ENCODE data around the gene ESR2.

The ESR2 gene

DNA sequence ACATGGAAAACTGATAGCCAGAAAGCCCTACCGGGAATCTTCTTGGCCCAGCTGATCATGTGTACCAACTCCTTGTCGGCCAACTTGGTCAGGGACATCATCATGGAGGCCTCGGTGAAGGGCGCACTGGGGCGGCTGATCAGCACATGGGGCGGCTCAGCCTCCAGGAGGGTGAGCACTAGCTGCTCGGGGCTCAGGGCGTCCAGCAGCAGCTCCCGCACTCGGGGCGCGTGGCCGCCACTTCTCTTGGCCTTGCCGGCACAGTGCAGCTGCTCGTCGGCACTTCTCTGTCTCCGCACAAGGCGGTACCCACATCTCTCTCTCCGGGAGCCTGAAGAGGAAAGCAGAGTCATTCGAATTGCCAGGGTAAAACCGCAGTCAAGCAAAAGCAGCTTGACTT lies 33.8 kb downstream of the ESR2 start:
- DNase-seq: no peak

- DNase-seq: no peak
Observed at GRCh38 chr14:64255756-64256155, 38.4 kb downstream of the ESR2 start.

DNA sequence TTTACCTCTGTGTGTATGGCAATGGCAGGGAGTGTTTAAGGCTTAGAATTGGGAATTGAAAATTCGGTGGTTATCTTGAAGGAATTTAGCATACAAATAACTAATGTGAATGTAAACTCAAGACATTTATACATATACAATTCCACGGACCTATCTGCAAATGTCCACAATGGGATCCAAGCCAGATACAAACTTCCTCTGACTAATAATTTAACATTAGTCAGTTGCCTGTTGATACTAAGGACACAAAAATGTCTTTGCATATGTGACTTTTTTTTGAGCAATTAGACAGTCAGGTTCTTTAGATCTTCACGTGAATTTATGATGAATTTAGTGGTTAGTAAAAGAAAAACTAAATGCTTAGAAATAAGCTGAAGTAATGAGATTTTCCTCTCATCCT lies 40.5 kb downstream of the ESR2 start:
- DNase-seq: peak; percentile 60

GRCh38 chr14:64249363-64249762 lies 44.8 kb downstream of the ESR2 start:
- DNase-seq: no peak

DNA sequence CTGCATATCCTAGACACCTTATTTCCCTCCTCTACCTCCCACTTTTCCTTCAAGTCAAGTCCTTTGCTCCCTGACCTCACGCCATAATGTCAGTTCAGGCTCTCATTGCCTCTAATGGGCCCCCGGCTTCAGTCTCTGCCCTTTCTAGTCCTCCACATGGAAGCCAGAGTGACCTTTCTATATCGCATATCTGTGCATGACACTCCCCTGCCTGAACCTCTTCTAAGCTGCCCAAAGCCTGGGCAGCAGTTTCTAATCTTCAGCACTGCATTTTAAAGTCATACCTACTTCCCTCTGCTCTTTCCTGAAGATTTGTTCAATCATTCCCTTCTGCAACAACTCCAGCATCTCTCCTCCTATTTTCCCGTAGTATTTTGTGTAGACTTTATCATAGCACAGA lies 45.5 kb downstream of the ESR2 start:
- no peak for DNase-seq

DNA sequence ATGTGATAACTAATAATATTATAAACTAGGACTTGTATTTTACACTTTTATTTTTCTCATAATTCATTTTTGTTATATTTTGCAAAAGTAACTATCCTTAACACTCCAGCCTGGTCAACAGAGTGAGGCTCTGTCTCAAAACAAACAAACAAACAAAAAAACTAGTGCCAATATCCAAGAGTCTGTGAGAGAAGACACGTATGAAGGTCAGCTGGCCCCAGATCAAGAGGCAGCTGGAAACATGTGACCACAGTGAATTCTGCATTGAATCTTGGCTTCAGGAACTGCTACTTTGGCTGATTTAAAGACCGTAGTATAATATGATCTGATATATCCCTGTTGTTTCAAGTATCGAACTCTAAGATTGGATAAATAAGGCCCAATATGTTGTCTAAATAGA lies 47.0 kb downstream of the ESR2 start:
- no peak for DNase-seq

DNA sequence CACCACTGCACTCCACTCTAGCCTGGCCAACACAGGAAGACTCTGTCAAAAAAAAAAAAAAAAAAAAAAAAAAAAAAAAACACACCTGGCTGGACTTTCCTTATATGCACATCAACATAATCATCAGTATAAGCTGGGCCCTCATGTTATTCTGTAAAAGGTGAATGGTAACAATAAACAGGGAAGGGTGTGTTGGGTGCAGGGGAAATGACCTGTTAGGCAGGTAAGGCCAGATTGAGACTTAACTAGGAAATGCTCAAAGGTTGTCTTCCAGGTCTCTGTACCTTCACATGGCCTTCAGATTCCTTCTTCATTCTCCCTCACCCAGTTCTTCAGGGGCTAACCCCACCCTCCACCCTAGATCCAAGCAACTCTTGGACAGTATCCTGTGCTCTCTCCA lies 47.5 kb downstream of the ESR2 start:
- no peak for DNase-seq

DNA sequence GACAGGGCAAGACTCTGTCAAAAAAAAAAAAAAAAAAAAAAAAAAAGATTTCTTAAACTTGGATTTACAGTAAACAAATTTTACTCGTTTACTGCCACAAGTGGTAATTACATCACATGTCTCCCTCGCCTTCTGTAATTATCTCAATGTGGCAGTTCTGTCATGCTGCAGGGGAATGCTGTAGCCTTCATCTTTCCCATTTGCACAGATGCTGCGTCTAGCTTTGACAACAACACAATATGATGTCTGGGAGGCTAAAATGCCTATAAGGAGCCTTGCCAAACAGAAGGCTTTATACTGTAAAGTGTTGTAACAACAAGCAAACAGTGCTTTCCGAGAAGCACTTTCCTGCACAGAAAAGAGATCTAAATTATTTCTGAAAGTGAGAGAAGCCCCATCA lies 48.7 kb downstream of the ESR2 start:
- no peak for DNase-seq

DNA sequence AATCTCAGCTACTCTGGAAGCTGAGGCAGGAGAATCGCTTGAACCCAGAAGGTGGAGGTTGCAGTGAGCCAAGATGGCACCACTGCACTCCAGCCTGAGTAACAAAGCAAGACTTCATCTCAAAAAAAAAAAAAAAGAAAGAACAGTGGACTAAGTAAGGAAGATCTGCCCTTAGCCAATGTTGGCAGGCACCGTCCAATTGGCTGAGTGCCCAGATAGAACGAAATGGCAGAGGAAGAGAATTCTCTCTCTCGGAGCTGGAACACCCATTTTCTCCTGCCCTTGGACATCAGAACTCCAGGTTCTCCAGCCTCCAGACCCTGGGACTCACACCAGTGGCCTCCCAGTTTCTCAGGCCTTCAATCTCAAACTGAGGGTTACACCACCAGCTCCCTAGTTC lies 49.9 kb downstream of the ESR2 start:
- DNase-seq: no peak

GRCh38 chr14:64238631-64239030 lies 55.5 kb downstream of the ESR2 start:
- no peak for DNase-seq

DNA sequence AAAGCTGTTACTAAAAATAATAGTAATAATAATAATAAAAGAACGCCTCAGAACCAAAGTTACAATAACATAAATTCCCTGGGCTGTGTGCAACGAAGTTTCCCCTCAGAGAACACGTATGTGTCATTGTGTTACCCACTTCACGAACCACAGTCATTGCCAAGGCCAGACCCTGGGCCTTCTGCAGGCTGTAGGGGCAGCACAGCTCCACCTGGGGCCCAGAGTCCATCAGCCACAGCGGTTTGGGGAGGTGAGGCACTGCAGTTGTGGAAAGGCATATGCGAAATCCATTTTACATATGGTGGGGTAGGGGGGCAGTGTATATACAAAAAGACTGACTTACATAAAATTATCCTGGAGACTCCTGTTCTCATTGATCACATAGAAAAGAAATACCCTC lies 56.1 kb downstream of the ESR2 start:
- DNase-seq: no peak

DNA sequence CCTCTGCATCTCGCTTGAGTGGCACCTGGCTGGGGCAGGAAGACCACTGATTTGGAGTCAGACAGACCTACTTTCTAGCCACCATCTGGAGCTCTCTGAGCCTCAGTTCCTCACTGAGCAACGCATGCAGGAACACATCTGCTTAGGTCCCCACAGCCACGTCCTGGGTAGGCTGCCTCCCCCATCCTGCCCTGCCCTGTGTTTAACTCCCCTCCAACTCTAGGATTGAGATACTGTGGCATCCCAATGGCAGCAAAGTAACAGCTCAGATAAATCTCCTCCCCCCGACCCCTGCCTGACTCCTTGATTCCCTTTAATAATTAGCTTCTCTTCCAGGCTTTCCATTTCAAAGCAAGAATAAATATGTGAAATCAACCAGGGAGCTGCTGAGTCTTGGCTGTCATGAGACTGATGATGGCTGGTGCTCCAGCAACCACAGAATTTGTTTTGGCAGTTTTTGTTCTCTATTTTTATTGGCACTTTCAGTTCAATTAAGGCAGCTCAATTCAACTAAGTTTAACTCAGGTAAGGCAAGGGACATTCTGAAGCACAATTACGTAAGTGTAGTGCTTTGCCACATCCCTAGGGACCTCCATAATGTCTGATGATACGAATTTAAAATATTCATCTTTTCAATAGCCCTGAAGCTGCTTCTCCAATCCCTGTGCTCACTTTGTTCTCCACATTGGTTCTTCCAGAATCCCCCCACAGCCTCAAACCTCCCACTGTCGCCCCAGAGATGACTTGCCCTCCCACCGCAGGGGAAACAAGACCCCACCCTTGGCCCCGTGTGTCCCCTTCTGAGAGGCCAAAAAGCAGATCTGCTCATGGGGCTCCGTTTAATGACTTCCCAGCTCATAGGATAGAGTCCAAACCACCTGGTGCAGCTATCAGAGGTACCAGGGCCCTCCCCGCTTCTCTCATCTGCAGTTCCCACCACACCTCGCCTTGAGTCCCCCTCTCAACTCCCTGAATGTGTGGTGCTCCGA lies 58.2 kb downstream of the ESR2 start:
- no peak for DNase-seq

DNA sequence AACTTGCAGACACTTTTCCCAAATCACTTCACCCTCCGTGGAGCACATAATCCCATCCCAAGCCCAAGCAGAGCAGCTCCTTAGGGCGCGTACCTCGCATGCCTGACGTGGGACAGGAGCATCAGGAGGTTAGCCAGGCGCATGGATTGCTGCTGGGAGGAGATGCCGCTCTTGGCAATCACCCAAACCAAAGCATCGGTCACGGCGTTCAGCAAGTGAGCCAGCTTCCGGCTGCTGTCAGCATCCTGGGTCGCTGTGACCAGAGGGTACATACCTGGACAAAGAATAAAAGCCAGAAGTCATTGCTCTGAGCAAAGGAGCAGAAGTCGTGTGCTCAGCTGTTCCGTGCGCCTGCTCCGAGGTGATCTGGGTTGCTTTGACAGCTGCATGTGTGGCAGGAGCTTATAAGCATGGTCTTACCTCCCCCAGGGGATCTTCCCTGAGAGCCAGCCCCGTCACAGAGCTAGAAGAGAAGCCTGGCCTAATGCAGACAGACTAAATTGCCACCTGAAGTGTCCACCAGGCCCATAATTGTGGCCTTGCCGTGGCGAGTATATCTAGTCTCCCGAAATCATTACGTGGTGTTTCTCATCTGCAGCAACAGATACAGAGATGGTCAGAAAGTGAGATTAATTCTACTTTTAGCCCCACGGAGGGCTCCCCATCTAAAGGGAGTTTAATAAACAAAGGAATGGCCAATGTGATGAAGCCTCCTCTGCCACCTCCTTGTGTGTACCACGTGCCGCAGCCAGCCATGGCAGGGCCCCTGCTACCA lies 59.1 kb downstream of the ESR2 start:
- peak; percentile 45 for DNase-seq

- no peak for DNase-seq
Observed at GRCh38 chr14:64233531-64234190, 60.5 kb downstream of the ESR2 start.

GRCh38 chr14:64232944-64233343 lies 61.2 kb downstream of the ESR2 start:
- no peak for DNase-seq

- DNase-seq: peak; percentile 62
Observed at GRCh38 chr14:64232095-64232838, 61.9 kb downstream of the ESR2 start.

DNA sequence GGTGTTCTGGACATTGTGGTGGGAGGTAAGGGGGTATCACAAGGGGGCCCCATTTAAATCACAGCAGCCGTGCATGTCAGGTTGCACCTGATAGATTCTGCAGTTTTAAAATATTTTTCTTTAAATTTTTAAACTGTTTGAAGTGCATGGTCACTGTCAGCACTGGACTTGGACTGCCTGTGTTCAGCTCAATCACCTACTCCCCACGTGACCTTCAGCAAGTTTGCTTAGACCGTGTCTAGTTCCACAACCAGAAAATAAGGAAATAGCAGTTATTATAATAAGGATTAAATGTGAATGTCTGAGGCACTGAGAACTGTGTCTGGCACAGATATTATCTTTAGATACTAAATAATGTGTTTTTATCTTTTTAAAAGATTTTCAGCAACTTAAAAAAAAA lies 64.7 kb downstream of the ESR2 start:
- no peak for DNase-seq

- no peak for DNase-seq
Observed at GRCh38 chr14:64227856-64228255, 66.3 kb downstream of the ESR2 start.

- no peak for DNase-seq
Observed at GRCh38 chr14:64225151-64225757, 68.9 kb downstream of the ESR2 start.

GRCh38 chr14:64221391-64222003 lies 72.7 kb downstream of the ESR2 start:
- DNase-seq: no peak

DNA sequence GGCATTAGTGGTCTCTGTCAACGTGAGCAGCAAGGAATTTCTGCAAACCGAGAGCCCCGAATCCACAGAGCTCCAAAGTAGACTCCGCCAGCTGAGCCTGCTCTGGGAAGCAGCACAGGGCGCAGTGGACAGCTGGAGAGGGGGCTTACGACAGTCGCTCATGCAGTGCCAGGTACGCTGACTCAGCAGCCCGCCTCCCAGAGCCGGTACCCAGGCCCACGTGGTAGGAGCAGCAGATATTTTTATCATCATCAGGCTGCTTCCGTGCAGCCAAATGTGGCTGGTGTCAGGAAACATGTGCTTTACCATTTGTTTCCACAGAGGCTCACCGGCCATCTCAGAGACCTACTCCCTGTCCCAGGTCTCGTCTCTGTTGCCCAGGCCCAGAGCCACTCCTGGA lies 73.7 kb downstream of the ESR2 start:
- DNase-seq: peak; percentile 19

DNA sequence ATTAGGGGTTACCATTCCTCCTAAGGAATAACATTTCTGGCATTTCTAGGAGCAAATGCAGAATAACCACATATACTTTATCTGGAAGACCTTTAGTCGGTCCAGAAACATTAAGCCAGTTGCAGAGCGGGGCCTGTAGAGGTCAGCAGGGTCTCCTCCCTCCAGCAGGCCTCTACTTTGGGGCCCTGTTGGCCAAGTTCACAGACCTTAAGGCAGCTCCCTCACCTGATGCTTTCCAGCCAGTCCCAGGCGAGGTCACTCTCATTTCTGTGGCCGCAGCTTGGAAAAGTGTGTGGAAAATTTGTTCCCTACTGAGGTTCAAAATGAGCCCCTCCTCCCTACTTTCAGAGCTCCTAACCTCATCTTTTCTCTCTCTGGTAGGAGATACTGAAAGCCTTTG lies 74.1 kb downstream of the ESR2 start:
- no peak for DNase-seq

Measured in fibroblast of upper back skin (primary cell).